Liver (tissue), 9 donors: ENCODE measurements around the gene CZIB. TPM values are rescaled to one million over a fixed set of nuclear protein-coding genes. Genes with fewer than 3 reads are reported as not detected.

Experiments used
- DNase-seq: peaks from one replicate; pipeline ENCODE4 v3.0.0-alpha.2; 2017; ENCODE audit warnings: low spot score
- H3K27ac ChIP-seq, 2 donors: one replicate each; pipeline ENCODE4 v1.7.0; 2013; ENCODE audit warnings: inconsistent platforms in 2 of 2, low read length in 2 of 2, control low read depth in 1 of 2, low read depth in 1 of 2, mild to moderate bottlenecking in 1 of 2
- H3K27me3 ChIP-seq, 4 donors: one replicate each; pipeline versions ENCODE4 v1.6.1 to v1.7.0; 2013; ENCODE audit warnings: low read length in 3 of 4, inconsistent platforms in 1 of 4, mild to moderate bottlenecking in 1 of 4, moderate library complexity in 1 of 4; ENCODE audit not compliant: control insufficient read depth in 4 of 4, insufficient read depth in 4 of 4
- H3K36me3 ChIP-seq, 4 donors: one replicate each; pipeline versions ENCODE4 v1.6.1 to v1.7.0; 2013; ENCODE audit warnings: low read length in 3 of 4, mild to moderate bottlenecking in 3 of 4, low read depth in 1 of 4, moderate library complexity in 1 of 4; ENCODE audit not compliant: control insufficient read depth in 4 of 4, insufficient read depth in 3 of 4
- H3K4me1 ChIP-seq, 4 donors: one replicate each; pipeline versions ENCODE4 v1.6.1 to v1.7.0; 2013; ENCODE audit warnings: low read length in 3 of 4, mild to moderate bottlenecking in 3 of 4, moderate library complexity in 1 of 4; ENCODE audit not compliant: control insufficient read depth in 4 of 4, insufficient read depth in 4 of 4
- H3K4me3 ChIP-seq, 3 donors: one replicate each; pipeline versions ENCODE4 v1.6.1 to v1.7.0; 2013; ENCODE audit warnings: low read length in 3 of 3, control low read depth in 1 of 3, low read depth in 1 of 3, mild to moderate bottlenecking in 1 of 3
- H3K9ac ChIP-seq, 2 donors: one replicate each; pipeline ENCODE4 v1.7.0; 2013; ENCODE audit warnings: low read length in 2 of 2, mild to moderate bottlenecking in 2 of 2, moderate library complexity in 2 of 2, control low read depth in 1 of 2, low read depth in 1 of 2
- H3K9me3 ChIP-seq, 4 donors: one replicate each; pipeline versions ENCODE4 v1.6.1 to v1.7.0; 2013; ENCODE audit warnings: low read length in 3 of 4; ENCODE audit not compliant: control insufficient read depth in 4 of 4
- CTCF ChIP-seq: fragments of 150-350 bp; IDR thresholded peaks from 2 replicates; pipeline ENCODE4 v1.5.1; 2017; ENCODE audit warnings: improper control_type of control experiment, low read depth, low read length; ENCODE audit not compliant: missing input control
- EGR1 ChIP-seq, 2 donors: IDR thresholded peaks; 2 replicates each; pipeline ENCODE4 v1.6.1; 2016 to 2018; ENCODE audit warnings: antibody characterized with exemption in 2 of 2, low read depth in 2 of 2
- FOXA1 ChIP-seq: IDR thresholded peaks from 2 replicates; pipeline ENCODE4 v1.6.1; 2016; ENCODE audit warnings: antibody characterized with exemption
- FOXA2 ChIP-seq: IDR thresholded peaks from 2 replicates; pipeline ENCODE4 v1.6.1; 2016; ENCODE audit warnings: antibody characterized with exemption
- GABPA ChIP-seq, 2 donors: IDR thresholded peaks in 1 of 2; conservative IDR thresholded peaks in 1 of 2; 2 replicates each; pipeline ENCODE4 v1.6.1; 2016; ENCODE audit warnings: antibody characterized with exemption in 2 of 2, mild to moderate bottlenecking in 1 of 2, moderate library complexity in 1 of 2
- HNF4A ChIP-seq, 2 donors: conservative IDR thresholded peaks; 2 replicates each; pipeline ENCODE4 v1.6.1; 2016; ENCODE audit warnings: antibody characterized with exemption in 2 of 2, mild to moderate bottlenecking in 2 of 2
- HNF4G ChIP-seq: IDR thresholded peaks from 2 replicates; pipeline ENCODE4 v1.6.1; 2016; ENCODE audit warnings: antibody characterized with exemption
- JUND ChIP-seq, 2 donors: IDR thresholded peaks; 2 replicates each; pipeline ENCODE4 v1.6.1; 2016; ENCODE audit warnings: antibody characterized with exemption in 2 of 2
- NR2F2 ChIP-seq: IDR thresholded peaks from 2 replicates; pipeline ENCODE4 v1.6.1; 2016; ENCODE audit warnings: antibody characterized with exemption
- RAD21 ChIP-seq, 2 donors: IDR thresholded peaks; 2 replicates each; pipeline ENCODE4 v1.6.1; 2016; ENCODE audit warnings: antibody characterized with exemption in 2 of 2, mild to moderate bottlenecking in 2 of 2
- REST ChIP-seq: IDR thresholded peaks from 2 replicates; pipeline ENCODE4 v1.6.1; 2016; ENCODE audit warnings: antibody characterized with exemption, mild to moderate bottlenecking
- RXRA ChIP-seq, 2 donors: IDR thresholded peaks; 2 replicates each; pipeline ENCODE4 v1.6.1; 2017 to 2018; ENCODE audit warnings: antibody characterized with exemption in 2 of 2, mild to moderate bottlenecking in 1 of 2
- SP1 ChIP-seq: IDR thresholded peaks from 2 replicates; pipeline ENCODE4 v1.6.1; 2018; ENCODE audit warnings: antibody characterized with exemption, mild to moderate bottlenecking
- TAF1 ChIP-seq: conservative IDR thresholded peaks from 2 replicates; pipeline ENCODE4 v1.6.1; 2016; ENCODE audit warnings: antibody characterized with exemption, mild to moderate bottlenecking
- YY1 ChIP-seq: IDR thresholded peaks from 2 replicates; pipeline ENCODE4 v1.6.1; 2016; ENCODE audit warnings: antibody characterized with exemption, mild to moderate bottlenecking
- WGBS: extraction: QIAGEN DNeasy Blood & Tissue Kit; methylation state at CpG from one replicate; pipeline ENCODE4 v1.1.7; 2013; 5-methylcytosine and 5-hydroxymethylcytosine counted together
- polyA plus RNA-seq, 2 donors: library from polyadenylated mRNA; stranded (reverse) in 1 of 2; unstranded in 1 of 2; fragments of 200-250 nt in 1 of 2; fragments of >200 nt in 1 of 2; fragmentation: Nextera tagmentation in 1 of 2; extraction: Ambion mirVana in 1 of 2; gene quantifications; one replicate each; pipeline versions ENCODE4 v1.2.1 to v1.2.3, GENCODE V29; 2013 to 2015
- total RNA-seq, 2 donors: library from RNA; depleted of rRNA; stranded (reverse); fragments of >200 nt; gene quantifications; one replicate each; pipeline ENCODE4 v1.2.3, GENCODE V29; 2014
- TF ChIP-seq, protein P1 (sequence below): IDR thresholded peaks from 2 replicates; pipeline ENCODE4 v1.6.1; 2016; ENCODE audit warnings: antibody characterized with exemption
- TF ChIP-seq, protein P2 (sequence below): IDR thresholded peaks from 2 replicates; pipeline ENCODE4 v1.6.1; 2016; ENCODE audit warnings: antibody characterized with exemption
- donor health status: healthy.
- donor health status: healthy.
- donor health status: healthy.
- donor health status: healthy.
- donor health status: healthy.

CZIB gene
- total and polyA plus RNA-seq, 4 donors = 19.8 to 32.3 (median 25.4) TPM

- Histone ChIP-seq H3K36me3 (no peaks in the 10 kb centered on the region), H3K4me3 (no peak overlapping the region), H3K4me1 (peaks cover 11 to 51% (median 40%) of the 10 kb centered on the region in 4 donors), H3K27ac (no peak overlapping the region), H3K9me3 (no peaks in the 10 kb centered on the region), H3K9ac (no peak overlapping the region), H3K27me3 (no peaks in the 10 kb centered on the region)
- 80% methylated on average over 5 of the region's 5 CpGs for WGBS
- DNase-seq = no peak
- no peak for TF ChIP-seq RXRA (IDR thresholded peaks at IDR 0.05)
- TF ChIP-seq, protein P1, sequence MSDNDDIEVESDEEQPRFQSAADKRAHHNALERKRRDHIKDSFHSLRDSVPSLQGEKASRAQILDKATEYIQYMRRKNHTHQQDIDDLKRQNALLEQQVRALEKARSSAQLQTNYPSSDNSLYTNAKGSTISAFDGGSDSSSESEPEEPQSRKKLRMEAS = no peak
- TF ChIP-seq FOXA2 = no peak
- no peak for TF ChIP-seq GABPA (IDR thresholded peaks at IDR 0.05 in 1 of 2, conservative IDR thresholded peaks at IDR 0.05 in 1 of 2)
- TF ChIP-seq RAD21 (IDR thresholded peaks at IDR 0.05) = no peak
- TF ChIP-seq CTCF = no peak
- no peak for TF ChIP-seq JUND (IDR thresholded peaks at IDR 0.05)
- no peak for TF ChIP-seq YY1
- no peak for TF ChIP-seq HNF4A (conservative IDR thresholded peaks at IDR 0.05)
- no peak for TF ChIP-seq HNF4G
- TF ChIP-seq, protein P2, sequence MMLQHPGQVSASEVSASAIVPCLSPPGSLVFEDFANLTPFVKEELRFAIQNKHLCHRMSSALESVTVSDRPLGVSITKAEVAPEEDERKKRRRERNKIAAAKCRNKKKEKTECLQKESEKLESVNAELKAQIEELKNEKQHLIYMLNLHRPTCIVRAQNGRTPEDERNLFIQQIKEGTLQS = no peak
- no peak for TF ChIP-seq TAF1
- TF ChIP-seq NR2F2 = no peak
- TF ChIP-seq SP1 = no peak
- TF ChIP-seq REST = no peak
- TF ChIP-seq FOXA1 = no peak
- no peak for TF ChIP-seq EGR1 (IDR thresholded peaks at IDR 0.05; ENCODE audit: low read depth in 2 of 2)
Observed at GRCh38 chr1:53189061-53189460, 31.4 kb downstream of the CZIB start.

GRCh38 chr1:53188099-53188498 lies 32.3 kb downstream of the CZIB start:
- Histone ChIP-seq H3K4me3 (no peak overlapping the region), H3K4me1 (peaks cover 15 to 50% (median 40%) of the 10 kb centered on the region in 4 donors), H3K9me3 (no peaks in the 10 kb centered on the region), H3K9ac (no peak overlapping the region), H3K36me3 (no peaks in the 10 kb centered on the region), H3K27ac (no peak overlapping the region), H3K27me3 (no peaks in the 10 kb centered on the region)
- DNase-seq = no peak
- WGBS = 95% methylated on average over 4 of the region's 4 CpGs
- no peak for TF ChIP-seq FOXA2
- TF ChIP-seq JUND (IDR thresholded peaks at IDR 0.05) = no peak
- no peak for TF ChIP-seq RAD21 (IDR thresholded peaks at IDR 0.05)
- TF ChIP-seq, protein P1 = no peak
- TF ChIP-seq FOXA1 = no peak
- no peak for TF ChIP-seq HNF4A (conservative IDR thresholded peaks at IDR 0.05)
